Natural killer cell treated with Interleukin-12 subunit alpha and Interleukin-12 subunit beta and Interleukin-15 and Interleukin-18, amount 100 ng/mL, for 72 hours (primary cell): Measurements from ENCODE around the gene BAG1. TPM values are rescaled to one million over a fixed set of nuclear protein-coding genes. Genes with fewer than 3 reads are reported as not detected.
A peak's percentile ranks its signal among the peaks of the same experiment; 100 is the strongest.

ENCODE experiments used
- ATAC-seq, 2 donors: fragments of 150-1000 bp; cut with Tn5 transposase in 1 of 2; sonication (Bioruptor Pico), chemical (Tn5 transposase) in 1 of 2; 2 replicates each; pipeline ENCODE4 v1.10.0; 2021
- DNase-seq: peaks from one replicate; pipeline ENCODE4 v3.0.0; 2022; ENCODE audit warnings: low spot score
- H3K27ac Mint-ChIP-seq, 2 donors: 1 replicate in 1 of 2; 2 replicates in 1 of 2; pipeline ENCODE4 v1.8.0; 2022; ENCODE audit warnings: mixed read lengths in 2 of 2, mild to moderate bottlenecking in 1 of 2, moderate library complexity in 1 of 2
- H3K27me3 Mint-ChIP-seq, 2 donors: 1 replicate in 1 of 2; 2 replicates in 1 of 2; pipeline ENCODE4 v1.8.0; 2022; ENCODE audit warnings: mixed read lengths in 2 of 2
- H3K36me3 Mint-ChIP-seq: one replicate; pipeline ENCODE4 v1.8.0; 2022; ENCODE audit warnings: mixed read lengths
- H3K4me1 Mint-ChIP-seq, 2 donors: 1 replicate in 1 of 2; 2 replicates in 1 of 2; pipeline ENCODE4 v1.8.0; 2022; ENCODE audit warnings: low read depth in 2 of 2, mixed read lengths in 2 of 2, mild to moderate bottlenecking in 1 of 2
- H3K4me3 Mint-ChIP-seq: one replicate; pipeline ENCODE4 v1.8.0; 2022; ENCODE audit warnings: mixed read lengths
- H3K9me3 Mint-ChIP-seq: 2 replicates; pipeline ENCODE4 v1.8.0; 2022; ENCODE audit warnings: mixed read lengths
- total RNA-seq, 2 donors: library from RNA; stranded (reverse); gene quantifications; one replicate each; pipeline ENCODE4 v1.2.3, GENCODE V29; 2022

Gene BAG1
- total RNA-seq, 2 donors from 2014 or later, result 46.1 to 115 TPM

GRCh38 chr9:33265211-33265865 is 830 bp upstream of the BAG1 start:
- no peaks in the 10 kb centered on the region for H3K27me3 Mint-ChIP-seq
- no peak for ATAC-seq
- H3K4me1 Mint-ChIP-seq, result peaks cover 37 to 44% of the 10 kb centered on the region in 2 donors
- peak overlapping the region; percentile 95 to 98 for H3K27ac Mint-ChIP-seq
- no peak for DNase-seq
- H3K4me3 Mint-ChIP-seq, result peak overlapping the region; percentile 99
- peaks cover 35% of the 10 kb centered on the region for H3K36me3 Mint-ChIP-seq
- no peaks in the 10 kb centered on the region for H3K9me3 Mint-ChIP-seq

- Mint-ChIP-seq H3K36me3 (peaks cover 45% of the 10 kb centered on the region), H3K27me3 (no peaks in the 10 kb centered on the region), H3K4me3 (peak overlapping the region; percentile 99), H3K4me1 (peaks cover 37 to 46% of the 10 kb centered on the region in 2 donors), H3K9me3 (no peaks in the 10 kb centered on the region), H3K27ac (peak overlapping the region; percentile 95 to 98)
- peak; percentile 70 for DNase-seq
- peak; percentile 0 to 24 for ATAC-seq
Measured at GRCh38 chr9:33264003-33264472, 470 bp downstream of the BAG1 start.

GRCh38 chr9:33263131-33264002 is 1.1 kb downstream of the BAG1 start:
- H3K27me3 Mint-ChIP-seq, result no peaks in the 10 kb centered on the region
- peaks cover 37 to 46% of the 10 kb centered on the region in 2 donors for H3K4me1 Mint-ChIP-seq
- H3K9me3 Mint-ChIP-seq, result no peaks in the 10 kb centered on the region
- peaks cover 51% of the 10 kb centered on the region for H3K36me3 Mint-ChIP-seq
- peak overlapping the region; percentile 99 for H3K4me3 Mint-ChIP-seq
- no peak for ATAC-seq
- no peak for DNase-seq
- H3K27ac Mint-ChIP-seq, result peak overlapping the region; percentile 95 to 98

- H3K4me1 Mint-ChIP-seq, result peaks cover 20 to 25% of the 10 kb centered on the region in 2 donors
- H3K27ac Mint-ChIP-seq, result no peak overlapping the region
- no peak overlapping the region for H3K4me3 Mint-ChIP-seq
- no peaks in the 10 kb centered on the region for H3K27me3 Mint-ChIP-seq
- ATAC-seq (no peak), DNase-seq (no peak)
- H3K9me3 Mint-ChIP-seq, result no peaks in the 10 kb centered on the region
- H3K36me3 Mint-ChIP-seq, result peaks cover 52% of the 10 kb centered on the region
Measured at GRCh38 chr9:33260372-33260771, 4.1 kb downstream of the BAG1 start.

- H3K27ac Mint-ChIP-seq, result no peak overlapping the region
- peaks cover 43% of the 10 kb centered on the region for H3K36me3 Mint-ChIP-seq
- no peak overlapping the region for H3K4me3 Mint-ChIP-seq
- no peak for DNase-seq
- H3K4me1 Mint-ChIP-seq, result peaks cover 0 to 5% of the 10 kb centered on the region in 2 donors
- no peak for ATAC-seq
- H3K27me3 Mint-ChIP-seq, result no peaks in the 10 kb centered on the region
- no peaks in the 10 kb centered on the region for H3K9me3 Mint-ChIP-seq
Measured at GRCh38 chr9:33257276-33257675, 7.2 kb downstream of the BAG1 start.

- H3K27me3 Mint-ChIP-seq, result no peaks in the 10 kb centered on the region
- no peaks in the 10 kb centered on the region for H3K9me3 Mint-ChIP-seq
- no peak for ATAC-seq
- peaks cover 43% of the 10 kb centered on the region for H3K36me3 Mint-ChIP-seq
- no peak overlapping the region for H3K4me3 Mint-ChIP-seq
- no peak for DNase-seq
- no peak overlapping the region for H3K27ac Mint-ChIP-seq
- H3K4me1 Mint-ChIP-seq, result peaks cover 0 to 5% of the 10 kb centered on the region in 2 donors
Measured at GRCh38 chr9:33256236-33256635, 8.3 kb downstream of the BAG1 start.

- DNase-seq, result no peak
- Mint-ChIP-seq H3K4me3 (no peak overlapping the region), H3K36me3 (peaks cover 35% of the 10 kb centered on the region), H3K4me1 (peaks cover 0 to 2% of the 10 kb centered on the region in 2 donors), H3K9me3 (no peaks in the 10 kb centered on the region), H3K27ac (no peak overlapping the region), H3K27me3 (no peaks in the 10 kb centered on the region)
- no peak for ATAC-seq
Measured at GRCh38 chr9:33255471-33255870, 9.0 kb downstream of the BAG1 start.

GRCh38 chr9:33255014-33255413 is 9.5 kb downstream of the BAG1 start:
- DNase-seq (no peak), ATAC-seq (no peak)
- Mint-ChIP-seq H3K36me3 (peaks cover 31% of the 10 kb centered on the region), H3K4me3 (no peak overlapping the region), H3K9me3 (no peaks in the 10 kb centered on the region), H3K27me3 (no peaks in the 10 kb centered on the region), H3K4me1 (peaks cover 0 to 2% of the 10 kb centered on the region in 2 donors), H3K27ac (no peak overlapping the region)

GRCh38 chr9:33254211-33254610 is 10.3 kb downstream of the BAG1 start:
- Mint-ChIP-seq H3K9me3 (no peaks in the 10 kb centered on the region), H3K4me3 (no peak overlapping the region), H3K27me3 (no peaks in the 10 kb centered on the region), H3K36me3 (peaks cover 25% of the 10 kb centered on the region), H3K27ac (no peak overlapping the region), H3K4me1 (peaks cover 0 to 8% of the 10 kb centered on the region in 2 donors)
- no peak for DNase-seq
- no peak for ATAC-seq

- no peaks in the 10 kb centered on the region for H3K9me3 Mint-ChIP-seq
- peaks cover 9% of the 10 kb centered on the region for H3K36me3 Mint-ChIP-seq
- peaks cover 0 to 8% of the 10 kb centered on the region in 2 donors for H3K4me1 Mint-ChIP-seq
- no peak for DNase-seq
- no peaks in the 10 kb centered on the region for H3K27me3 Mint-ChIP-seq
- H3K4me3 Mint-ChIP-seq, result no peak overlapping the region
- no peak overlapping the region for H3K27ac Mint-ChIP-seq
- ATAC-seq, result no peak
Measured at GRCh38 chr9:33250458-33250995, 14.0 kb downstream of the BAG1 start.

- peaks cover 0 to 8% of the 10 kb centered on the region in 2 donors for H3K4me1 Mint-ChIP-seq
- no peaks in the 10 kb centered on the region for H3K9me3 Mint-ChIP-seq
- peaks cover 7% of the 10 kb centered on the region for H3K36me3 Mint-ChIP-seq
- DNase-seq, result no peak
- H3K4me3 Mint-ChIP-seq, result no peak overlapping the region
- H3K27me3 Mint-ChIP-seq, result no peaks in the 10 kb centered on the region
- no peak for ATAC-seq
- H3K27ac Mint-ChIP-seq, result no peak overlapping the region
Measured at GRCh38 chr9:33249983-33250382, 14.5 kb downstream of the BAG1 start.

- H3K27ac Mint-ChIP-seq, result no peak overlapping the region
- no peak overlapping the region for H3K4me3 Mint-ChIP-seq
- ATAC-seq (peak in 1 of 2 donors; percentile 34), DNase-seq (no peak)
- H3K9me3 Mint-ChIP-seq, result no peaks in the 10 kb centered on the region
- H3K4me1 Mint-ChIP-seq, result peaks cover 0 to 8% of the 10 kb centered on the region in 2 donors
- H3K27me3 Mint-ChIP-seq, result no peaks in the 10 kb centered on the region
- H3K36me3 Mint-ChIP-seq, result peaks cover 7% of the 10 kb centered on the region
Measured at GRCh38 chr9:33249087-33249658, 15.3 kb downstream of the BAG1 start.

- peak in 1 of 2 donors; percentile 40 for ATAC-seq
- no peaks in the 10 kb centered on the region for H3K27me3 Mint-ChIP-seq
- no peak overlapping the region for H3K4me3 Mint-ChIP-seq
- no peaks in the 10 kb centered on the region for H3K9me3 Mint-ChIP-seq
- no peak overlapping the region for H3K27ac Mint-ChIP-seq
- H3K4me1 Mint-ChIP-seq, result peaks cover 0 to 8% of the 10 kb centered on the region in 2 donors
- peaks cover 7% of the 10 kb centered on the region for H3K36me3 Mint-ChIP-seq
- no peak for DNase-seq
Measured at GRCh38 chr9:33248606-33249005, 15.9 kb downstream of the BAG1 start.
